ENCODE measurements around the gene AGMO.
A peak's percentile ranks its signal among the peaks of the same experiment; 100 is the strongest.

AGMO gene

GRCh38 chr7:15507708-15508107 lies 54.1 kb downstream of the AGMO start:
- no peaks in the 10 kb centered on the region for H3K36me3 Mint-ChIP-seq (ENCODE audit: low read depth)
- no peaks in the 10 kb centered on the region for H3K27me3 Mint-ChIP-seq (ENCODE audit: low read depth)
- no peak for TF ChIP-seq CTCF (IDR thresholded peaks at IDR 0.05; ENCODE audit: unreplicated experiment in 3 of 3)
- no peak overlapping the region for H3K27ac Mint-ChIP-seq
- no peak overlapping the region for H3K4me3 Mint-ChIP-seq
- H3K4me1 Mint-ChIP-seq: peaks cover 7% of the 10 kb centered on the region
- no peaks in the 10 kb centered on the region for H3K9me3 Mint-ChIP-seq

- H3K36me3 Mint-ChIP-seq (ENCODE audit: low read depth): no peaks in the 10 kb centered on the region
Observed at GRCh38 chr7:15507171-15507570, 54.6 kb downstream of the AGMO start.

GRCh38 chr7:15505761-15506160 lies 56.1 kb downstream of the AGMO start:
- no peak overlapping the region for H3K27ac Mint-ChIP-seq
- H3K4me1 Mint-ChIP-seq: peaks cover 7% of the 10 kb centered on the region
- H3K36me3 Mint-ChIP-seq (ENCODE audit: low read depth): no peaks in the 10 kb centered on the region
- no peaks in the 10 kb centered on the region for H3K9me3 Mint-ChIP-seq
- H3K27me3 Mint-ChIP-seq (ENCODE audit: low read depth): no peaks in the 10 kb centered on the region
- H3K4me3 Mint-ChIP-seq: no peak overlapping the region
- TF ChIP-seq CTCF (IDR thresholded peaks at IDR 0.05; ENCODE audit: unreplicated experiment in 3 of 3): no peak

More at GRCh38 chr7:15507171-15507570, 54.6 kb downstream of the AGMO start:
- peaks cover 7% of the 10 kb centered on the region for H3K4me1 Mint-ChIP-seq
- H3K9me3 Mint-ChIP-seq: no peaks in the 10 kb centered on the region
- H3K27me3 Mint-ChIP-seq (ENCODE audit: low read depth): no peaks in the 10 kb centered on the region
- H3K27ac Mint-ChIP-seq: peak overlapping the region in 1 of 3 experiments; percentile 4
- no peak for TF ChIP-seq CTCF (IDR thresholded peaks at IDR 0.05; ENCODE audit: unreplicated experiment in 3 of 3)
- H3K4me3 Mint-ChIP-seq: no peak overlapping the region

- Mint-ChIP-seq H3K36me3 (ENCODE audit: low read depth) (no peaks in the 10 kb centered on the region), H3K4me1 (peaks cover 7% of the 10 kb centered on the region), H3K4me3 (no peak overlapping the region), H3K9me3 (no peaks in the 10 kb centered on the region), H3K27me3 (ENCODE audit: low read depth) (no peaks in the 10 kb centered on the region), H3K27ac (peak overlapping the region in 1 of 3 experiments; percentile 86)
- TF ChIP-seq CTCF (IDR thresholded peaks at IDR 0.05; ENCODE audit: unreplicated experiment in 3 of 3): no peak
Observed at GRCh38 chr7:15504351-15504750, 57.5 kb downstream of the AGMO start.

GRCh38 chr7:15503603-15504290 lies 58.1 kb downstream of the AGMO start:
- Mint-ChIP-seq H3K27me3 (ENCODE audit: low read depth) (no peaks in the 10 kb centered on the region), H3K9me3 (no peaks in the 10 kb centered on the region), H3K36me3 (ENCODE audit: low read depth) (no peaks in the 10 kb centered on the region), H3K4me1 (peaks cover 8% of the 10 kb centered on the region), H3K27ac (peak overlapping the region in 1 of 3 experiments; percentile 86), H3K4me3 (no peak overlapping the region)
- TF ChIP-seq CTCF (IDR thresholded peaks at IDR 0.05; ENCODE audit: unreplicated experiment in 3 of 3): peak in 1 of 3 experiments; percentile 33

- Mint-ChIP-seq H3K4me3 (no peak overlapping the region), H3K9me3 (no peaks in the 10 kb centered on the region), H3K27me3 (ENCODE audit: low read depth) (no peaks in the 10 kb centered on the region), H3K36me3 (ENCODE audit: low read depth) (no peaks in the 10 kb centered on the region), H3K4me1 (peaks cover 4% of the 10 kb centered on the region), H3K27ac (peak overlapping the region in 1 of 3 experiments; percentile 54)
- TF ChIP-seq CTCF (IDR thresholded peaks at IDR 0.05; ENCODE audit: unreplicated experiment in 3 of 3): no peak
Observed at GRCh38 chr7:15498465-15498864, 63.4 kb downstream of the AGMO start.
